PFSK-1 (cell line): Measurements from ENCODE around the gene BHMT. TPM values are rescaled to one million over a fixed set of nuclear protein-coding genes. Genes with fewer than 3 reads are reported as not detected.

Experiments used
- FOXP2 ChIP-seq: optimal IDR thresholded peaks from 2 replicates; pipeline ENCODE3; 2011; ENCODE audit warnings: borderline replicate concordance, control low read depth, inconsistent platforms; ENCODE audit not compliant: insufficient read depth; ENCODE audit errors: extremely low read length, extremely low read depth
- POLR2AphosphoS5 ChIP-seq: IDR thresholded peaks from 2 replicates; pipeline ENCODE4 v1.6.1; 2012; ENCODE audit warnings: low read depth, mild to moderate bottlenecking, control low read depth, low read length, moderate library complexity
- REST ChIP-seq, 2 experiments: IDR thresholded peaks; 2 replicates each; pipeline versions ENCODE4 v1.6.1 to v1.8.0; 2011 to 2012; ENCODE audit warnings: low read depth in 2 of 2, low read length in 2 of 2, control low read depth in 1 of 2, inconsistent platforms in 1 of 2, mild to moderate bottlenecking in 1 of 2, moderate library complexity in 1 of 2; ENCODE audit not compliant: insufficient read depth in 1 of 2
- SIN3A ChIP-seq: IDR thresholded peaks from 2 replicates; pipeline ENCODE4 v1.6.1; 2012; ENCODE audit warnings: mild to moderate bottlenecking, low read length, moderate library complexity, borderline replicate concordance; ENCODE audit not compliant: insufficient read depth
- TAF1 ChIP-seq: IDR thresholded peaks from 2 replicates; pipeline ENCODE4 v1.6.1; 2012; ENCODE audit warnings: low read length, control low read depth, borderline replicate concordance; ENCODE audit not compliant: insufficient read depth
- polyA plus RNA-seq: library from polyadenylated mRNA; unstranded; fragments of >200 nt; gene quantifications from one replicate; pipeline ENCODE4 v1.2.1, GENCODE V29; 2012; ENCODE audit warnings: low read depth, missing spikeins; ENCODE audit not compliant: insufficient read length

Gene BHMT
- not detected for polyA plus RNA-seq

- TF ChIP-seq FOXP2 (no peak), TAF1 (no peak), REST (IDR thresholded peaks at IDR 0.05; ENCODE audit: insufficient read depth in 1 of 2, low read depth in 2 of 2, low read length in 2 of 2) (no peak), SIN3A (no peak), POLR2AphosphoS5 (no peak)
Observed at GRCh38 chr5:79111387-79111959, at the start of gene BHMT. Gene BHMT, plus strand, starts transcription at chr5:79111809. Its CDS starts 77 bp downstream, at chr5:79111886.

- no peak for TF ChIP-seq TAF1
- no peak for TF ChIP-seq POLR2AphosphoS5
- TF ChIP-seq REST (IDR thresholded peaks at IDR 0.05; ENCODE audit: insufficient read depth in 1 of 2, low read depth in 2 of 2, low read length in 2 of 2), result no peak
- no peak for TF ChIP-seq FOXP2
- no peak for TF ChIP-seq SIN3A
Observed at GRCh38 chr5:79062436-79062835, 49.2 kb upstream of the BHMT start.

- TF ChIP-seq POLR2AphosphoS5 (no peak), TAF1 (no peak), REST (IDR thresholded peaks at IDR 0.05; ENCODE audit: insufficient read depth in 1 of 2, low read depth in 2 of 2, low read length in 2 of 2) (no peak), SIN3A (no peak), FOXP2 (no peak)
Observed at GRCh38 chr5:79069488-79070349, 41.9 kb upstream of the BHMT start, which contains the start of the genes BHMT2 and DMGDH. Gene BHMT2, plus strand, starts transcription at chr5:79069767. Its CDS starts 16 bp downstream, at chr5:79069783. Gene DMGDH, minus strand, starts transcription at chr5:79069674. Its CDS starts 54 bp downstream, at chr5:79069620.

GRCh38 chr5:79070350-79070667, 41.3 kb upstream of the BHMT start:
- TF ChIP-seq TAF1 (no peak), POLR2AphosphoS5 (no peak), REST (IDR thresholded peaks at IDR 0.05; ENCODE audit: insufficient read depth in 1 of 2, low read depth in 2 of 2, low read length in 2 of 2) (no peak), SIN3A (no peak), FOXP2 (no peak)
